ENCODE measurements around the gene DGKE. TPM values are rescaled to one million over a fixed set of nuclear protein-coding genes. Genes with fewer than 3 reads are reported as not detected.

DGKE gene
- total and polyA plus RNA-seq, 2 of the 13 experiments (the other 11 are each of a cell fraction or from before 2014, with no cell fraction given) = 3.2 to 5.3 TPM

GRCh38 chr17:56833809-56834379 lies at the start of gene DGKE, which contains the start of gene C17orf67 (continued):
- TF ChIP-seq ZNF232 (CRISPR knock-in tag; IDR thresholded peaks at IDR 0.05; ENCODE audit: borderline replicate concordance) (0 out of 2 replicates have a peak, but pooled peaks have one; percentile 2), ZNF784 (CRISPR knock-in tag; IDR thresholded peaks at IDR 0.05; ENCODE audit: borderline replicate concordance) (peak; percentile 50; the same call in 1 of the 2 replicates), NFKBIZ (CRISPR knock-in tag; IDR thresholded peaks at IDR 0.05) (no peak), ARNT2 (CRISPR knock-in tag; IDR thresholded peaks at IDR 0.05; ENCODE audit: low read depth) (no peak), ZNF670 (CRISPR knock-in tag; IDR thresholded peaks at IDR 0.05; ENCODE audit: borderline replicate concordance) (no peak), KMT2A (CRISPR knock-in tag; IDR thresholded peaks at IDR 0.05) (no peak), NAIF1 (CRISPR knock-in tag; IDR thresholded peaks at IDR 0.05; ENCODE audit: borderline replicate concordance) (no peak), SRY (CRISPR knock-in tag; IDR thresholded peaks at IDR 0.05) (peak; percentile 81; the same call in 1 of the 2 replicates), ZNF263 (CRISPR knock-in tag; IDR thresholded peaks at IDR 0.05) (no peak), HIC2 (CRISPR knock-in tag; IDR thresholded peaks at IDR 0.05; ENCODE audit: low read depth) (no peak; the same call in 1 of the 2 replicates), SOX13 (IDR thresholded peaks at IDR 0.05) (no peak), SOX13 (CRISPR knock-in tag; conservative IDR thresholded peaks at IDR 0.05 in 1 of 2, IDR thresholded peaks at IDR 0.05 in 1 of 2) (no peak), NCOA5 (CRISPR knock-in tag; IDR thresholded peaks at IDR 0.05) (no peak)
- TF ChIP-seq, protein P1, sequence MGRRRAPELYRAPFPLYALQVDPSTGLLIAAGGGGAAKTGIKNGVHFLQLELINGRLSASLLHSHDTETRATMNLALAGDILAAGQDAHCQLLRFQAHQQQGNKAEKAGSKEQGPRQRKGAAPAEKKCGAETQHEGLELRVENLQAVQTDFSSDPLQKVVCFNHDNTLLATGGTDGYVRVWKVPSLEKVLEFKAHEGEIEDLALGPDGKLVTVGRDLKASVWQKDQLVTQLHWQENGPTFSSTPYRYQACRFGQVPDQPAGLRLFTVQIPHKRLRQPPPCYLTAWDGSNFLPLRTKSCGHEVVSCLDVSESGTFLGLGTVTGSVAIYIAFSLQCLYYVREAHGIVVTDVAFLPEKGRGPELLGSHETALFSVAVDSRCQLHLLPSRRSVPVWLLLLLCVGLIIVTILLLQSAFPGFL (CRISPR knock-in tag; IDR thresholded peaks at IDR 0.05) = no peak
- TF ChIP-seq, protein P2, sequence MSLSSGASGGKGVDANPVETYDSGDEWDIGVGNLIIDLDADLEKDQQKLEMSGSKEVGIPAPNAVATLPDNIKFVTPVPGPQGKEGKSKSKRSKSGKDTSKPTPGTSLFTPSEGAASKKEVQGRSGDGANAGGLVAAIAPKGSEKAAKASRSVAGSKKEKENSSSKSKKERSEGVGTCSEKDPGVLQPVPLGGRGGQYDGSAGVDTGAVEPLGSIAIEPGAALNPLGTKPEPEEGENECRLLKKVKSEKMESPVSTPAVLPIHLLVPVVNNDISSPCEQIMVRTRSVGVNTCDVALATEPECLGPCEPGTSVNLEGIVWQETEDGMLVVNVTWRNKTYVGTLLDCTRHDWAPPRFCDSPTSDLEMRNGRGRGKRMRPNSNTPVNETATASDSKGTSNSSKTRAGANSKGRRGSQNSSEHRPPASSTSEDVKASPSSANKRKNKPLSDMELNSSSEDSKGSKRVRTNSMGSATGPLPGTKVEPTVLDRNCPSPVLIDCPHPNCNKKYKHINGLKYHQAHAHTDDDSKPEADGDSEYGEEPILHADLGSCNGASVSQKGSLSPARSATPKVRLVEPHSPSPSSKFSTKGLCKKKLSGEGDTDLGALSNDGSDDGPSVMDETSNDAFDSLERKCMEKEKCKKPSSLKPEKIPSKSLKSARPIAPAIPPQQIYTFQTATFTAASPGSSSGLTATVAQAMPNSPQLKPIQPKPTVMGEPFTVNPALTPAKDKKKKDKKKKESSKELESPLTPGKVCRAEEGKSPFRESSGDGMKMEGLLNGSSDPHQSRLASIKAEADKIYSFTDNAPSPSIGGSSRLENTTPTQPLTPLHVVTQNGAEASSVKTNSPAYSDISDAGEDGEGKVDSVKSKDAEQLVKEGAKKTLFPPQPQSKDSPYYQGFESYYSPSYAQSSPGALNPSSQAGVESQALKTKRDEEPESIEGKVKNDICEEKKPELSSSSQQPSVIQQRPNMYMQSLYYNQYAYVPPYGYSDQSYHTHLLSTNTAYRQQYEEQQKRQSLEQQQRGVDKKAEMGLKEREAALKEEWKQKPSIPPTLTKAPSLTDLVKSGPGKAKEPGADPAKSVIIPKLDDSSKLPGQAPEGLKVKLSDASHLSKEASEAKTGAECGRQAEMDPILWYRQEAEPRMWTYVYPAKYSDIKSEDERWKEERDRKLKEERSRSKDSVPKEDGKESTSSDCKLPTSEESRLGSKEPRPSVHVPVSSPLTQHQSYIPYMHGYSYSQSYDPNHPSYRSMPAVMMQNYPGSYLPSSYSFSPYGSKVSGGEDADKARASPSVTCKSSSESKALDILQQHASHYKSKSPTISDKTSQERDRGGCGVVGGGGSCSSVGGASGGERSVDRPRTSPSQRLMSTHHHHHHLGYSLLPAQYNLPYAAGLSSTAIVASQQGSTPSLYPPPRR (CRISPR knock-in tag; IDR thresholded peaks at IDR 0.05; ENCODE audit: borderline replicate concordance) = 0 out of 2 replicates have a peak, but pooled peaks have one; percentile 4

Data from HepG2 (cell line).